Dendritic cell treated with granulocyte-macrophage colony-stimulating factor and Interleukin-4, amounts not matched to agents 40 ng/mL and 50 ng/mL, for 4 days (primary cell): ENCODE results near the gene WDFY3.
"Not testable (repeated sequence)": the region's sequence is repeated elsewhere in the genome, so short reads cannot be mapped to it uniquely, and the experiment has no call there.

Experiments
- H3K27ac Mint-ChIP-seq: one replicate; pipeline ENCODE4 v1.8.0; 2022; ENCODE audit warnings: mild to moderate bottlenecking, mixed read lengths
- H3K27me3 Mint-ChIP-seq: one replicate; pipeline ENCODE4 v1.8.0; 2022; ENCODE audit warnings: mild to moderate bottlenecking, mixed read lengths
- H3K36me3 Mint-ChIP-seq: one replicate; pipeline ENCODE4 v1.8.0; 2022; ENCODE audit warnings: low read depth, mixed read lengths
- H3K4me1 Mint-ChIP-seq: one replicate; pipeline ENCODE4 v1.8.0; 2022; ENCODE audit warnings: low read depth, mixed read lengths
- H3K4me3 Mint-ChIP-seq: one replicate; pipeline ENCODE4 v1.8.0; 2022; ENCODE audit warnings: mild to moderate bottlenecking, moderate library complexity, mixed read lengths
- H3K9me3 Mint-ChIP-seq: one replicate; pipeline ENCODE4 v1.8.0; 2022; ENCODE audit warnings: mixed read lengths
- intact Hi-C: fragments of 100-400 bp; cut with micrococcal nuclease; formaldehyde crosslinking; loops from one replicate; pipeline ENCODE4 v1.15.0; 2022

The WDFY3 gene

GRCh38 chr4:84847978-84848377, 118.5 kb downstream of the WDFY3 start:
- Mint-ChIP-seq H3K4me1 (no peaks in the 10 kb centered on the region), H3K27ac (no peak overlapping the region), H3K4me3 (no peak overlapping the region), H3K9me3 (no peaks in the 10 kb centered on the region), H3K27me3 (no peaks in the 10 kb centered on the region), H3K36me3 (peaks cover 69% of the 10 kb centered on the region)
- intact Hi-C loops, result no loop called here

DNA sequence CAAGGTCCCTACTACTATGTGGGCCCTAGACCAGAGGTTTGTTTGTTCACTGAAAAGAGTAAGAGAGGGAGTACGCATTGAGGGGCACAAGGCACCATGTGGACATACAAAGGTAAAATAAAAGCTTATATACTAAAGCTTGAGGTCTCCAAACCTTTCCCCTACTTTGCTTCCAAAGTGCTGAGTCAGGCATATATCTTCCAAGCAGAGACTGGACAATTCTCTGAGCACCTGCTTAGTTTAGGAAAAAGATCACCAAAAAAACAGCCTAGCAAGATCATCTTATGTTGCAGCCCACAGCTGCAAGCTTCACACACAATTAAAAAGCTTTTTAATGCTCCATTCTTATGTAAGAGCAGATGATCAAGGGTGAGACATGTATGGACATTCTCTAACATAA, 119.5 kb downstream of the WDFY3 start:
- Mint-ChIP-seq H3K27ac (no peak overlapping the region), H3K4me1 (no peaks in the 10 kb centered on the region), H3K9me3 (no peaks in the 10 kb centered on the region), H3K4me3 (no peak overlapping the region), H3K36me3 (peaks cover 62% of the 10 kb centered on the region), H3K27me3 (no peaks in the 10 kb centered on the region)
- intact Hi-C loops, result no loop called here

DNA sequence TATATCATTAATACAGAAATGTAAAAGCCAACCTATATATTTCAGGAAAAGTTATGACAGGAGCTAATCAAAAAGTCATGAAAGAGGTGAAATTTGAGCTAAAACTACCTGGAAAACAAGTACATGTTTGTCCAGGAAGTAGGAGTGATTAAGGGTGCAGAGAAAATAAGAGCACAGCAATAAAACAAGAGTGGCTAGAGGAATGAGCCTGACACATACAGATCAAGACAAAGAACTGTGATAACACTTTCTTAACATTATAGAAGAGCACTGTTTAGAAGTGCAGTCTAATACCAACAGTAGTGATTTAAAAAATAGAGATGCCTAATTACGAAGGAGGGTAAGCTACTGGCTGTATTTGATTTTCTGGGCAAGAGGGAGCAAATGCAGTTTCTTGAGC, 125.1 kb downstream of the WDFY3 start:
- Mint-ChIP-seq H3K4me3 (no peak overlapping the region), H3K4me1 (no peaks in the 10 kb centered on the region), H3K27me3 (no peaks in the 10 kb centered on the region), H3K36me3 (peaks cover 63% of the 10 kb centered on the region), H3K9me3 (no peaks in the 10 kb centered on the region), H3K27ac (no peak overlapping the region)
- intact Hi-C loops, result no loop called here

GRCh38 chr4:84837751-84838150, 128.7 kb downstream of the WDFY3 start:
- H3K9me3 Mint-ChIP-seq, result no peaks in the 10 kb centered on the region
- H3K27ac Mint-ChIP-seq, result no peak overlapping the region
- H3K4me3 Mint-ChIP-seq, result no peak overlapping the region
- H3K36me3 Mint-ChIP-seq, result peaks cover 71% of the 10 kb centered on the region
- H3K4me1 Mint-ChIP-seq, result peaks cover 5% of the 10 kb centered on the region
- no peaks in the 10 kb centered on the region for H3K27me3 Mint-ChIP-seq
- intact Hi-C loops, result loop anchor here (10.0 kb wide), 1 partner anchor 127 kb away; the partner anchor contains the start of gene WDFY3

- not testable (repeated sequence) for H3K27me3 Mint-ChIP-seq, H3K4me3 Mint-ChIP-seq, H3K4me1 Mint-ChIP-seq, H3K9me3 Mint-ChIP-seq, H3K27ac Mint-ChIP-seq
- H3K36me3 Mint-ChIP-seq, result peaks cover 36% of the 10 kb centered on the region
- intact Hi-C loops, result loop anchor here (10.0 kb wide), 1 partner anchor 135 kb away; the partner anchor contains the start of gene WDFY3
These were observed 136.9 kb downstream of the WDFY3 start for GRCh38 chr4:84829633-84830032.

- Mint-ChIP-seq H3K27ac (no peak overlapping the region), H3K36me3 (peaks cover 17% of the 10 kb centered on the region), H3K4me1 (no peaks in the 10 kb centered on the region), H3K27me3 (no peaks in the 10 kb centered on the region), H3K4me3 (no peak overlapping the region), H3K9me3 (no peaks in the 10 kb centered on the region)
- intact Hi-C loops, result no loop called here
These were observed 139.8 kb downstream of the WDFY3 start for GRCh38 chr4:84826681-84827080.

- Mint-ChIP-seq H3K36me3 (peaks cover 16% of the 10 kb centered on the region), H3K27ac (no peak overlapping the region), H3K4me1 (no peaks in the 10 kb centered on the region), H3K4me3 (no peak overlapping the region), H3K9me3 (no peaks in the 10 kb centered on the region), H3K27me3 (no peaks in the 10 kb centered on the region)
- intact Hi-C loops, result no loop called here
These were observed 140.7 kb downstream of the WDFY3 start for GRCh38 chr4:84825701-84826341.

DNA sequence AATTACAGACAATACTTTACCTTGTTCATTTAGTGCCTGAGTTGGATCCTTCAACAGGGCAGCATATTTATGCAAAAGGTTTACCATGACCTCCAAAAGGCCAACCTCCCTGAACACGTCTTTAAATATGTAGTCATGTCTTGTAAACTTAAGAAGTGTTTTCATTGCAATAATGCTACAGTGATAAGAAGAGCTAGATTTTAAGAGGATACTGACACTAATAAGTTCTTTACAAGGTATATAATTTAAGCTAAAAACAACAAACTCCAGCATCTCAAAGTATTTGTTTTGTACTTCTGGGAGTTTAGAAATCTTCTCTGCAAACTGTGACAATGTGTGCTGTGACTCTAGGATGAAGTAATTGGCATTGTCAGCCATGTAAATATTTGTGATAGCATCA, 145.4 kb downstream of the WDFY3 start:
- Mint-ChIP-seq H3K4me3 (no peak overlapping the region), H3K36me3 (peaks cover 31% of the 10 kb centered on the region), H3K9me3 (no peaks in the 10 kb centered on the region), H3K27me3 (no peaks in the 10 kb centered on the region), H3K27ac (no peak overlapping the region), H3K4me1 (no peaks in the 10 kb centered on the region)
- intact Hi-C loops, result no loop called here

DNA sequence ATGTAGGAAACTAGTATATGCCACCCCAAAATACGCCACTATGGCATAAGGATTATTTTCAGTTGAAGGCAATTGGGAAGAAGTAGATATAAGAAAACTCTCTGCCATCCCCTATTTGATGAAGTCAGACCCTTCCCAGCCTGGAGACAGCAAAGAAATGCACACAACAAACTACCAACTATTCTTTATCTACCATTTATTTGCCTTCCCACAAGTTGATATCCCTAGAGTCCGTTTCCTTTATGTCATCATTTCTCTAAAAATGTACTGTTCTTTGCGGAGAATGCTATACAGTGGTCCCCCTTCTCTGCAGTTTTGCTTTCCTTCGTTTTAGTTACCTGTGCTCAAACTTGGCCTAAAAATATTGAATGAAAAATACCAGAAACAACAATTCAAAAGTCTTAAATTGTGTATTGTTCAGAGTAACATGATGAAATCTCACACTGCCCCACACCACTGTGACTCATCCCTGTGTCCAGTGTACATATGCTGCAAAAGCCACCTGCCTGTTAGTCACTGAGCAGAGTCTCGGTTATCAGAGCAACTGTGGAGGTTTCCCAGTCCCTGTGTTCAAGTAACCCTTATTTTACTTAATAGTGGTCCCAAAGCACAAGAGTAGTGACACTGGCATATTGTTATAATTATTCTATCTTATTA, 152.3 kb downstream of the WDFY3 start:
- Mint-ChIP-seq H3K27ac (no peak overlapping the region), H3K27me3 (no peaks in the 10 kb centered on the region), H3K4me1 (no peaks in the 10 kb centered on the region), H3K4me3 (no peak overlapping the region), H3K36me3 (peaks cover 48% of the 10 kb centered on the region), H3K9me3 (no peaks in the 10 kb centered on the region)
- intact Hi-C loops, result no loop called here

DNA sequence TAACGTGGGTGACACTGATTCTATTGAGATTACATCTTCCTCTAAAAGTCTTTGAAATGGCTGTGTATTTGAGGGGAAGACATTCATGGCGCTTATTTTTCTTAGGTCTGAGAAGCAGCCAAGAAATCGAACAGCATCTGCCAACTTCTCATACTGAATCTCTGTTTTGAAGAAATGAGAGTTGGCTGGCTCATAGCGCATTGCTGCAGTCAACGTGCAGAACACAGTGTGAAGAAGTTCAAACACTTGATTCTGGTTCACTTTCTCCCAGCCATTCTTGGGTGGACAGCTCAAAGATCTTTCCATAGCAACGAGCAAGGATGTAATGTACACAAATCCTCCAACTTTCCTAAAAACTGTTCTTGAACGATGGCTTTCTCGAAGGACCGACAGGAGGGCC, 156.5 kb downstream of the WDFY3 start:
- intact Hi-C loops, result no loop called here

DNA sequence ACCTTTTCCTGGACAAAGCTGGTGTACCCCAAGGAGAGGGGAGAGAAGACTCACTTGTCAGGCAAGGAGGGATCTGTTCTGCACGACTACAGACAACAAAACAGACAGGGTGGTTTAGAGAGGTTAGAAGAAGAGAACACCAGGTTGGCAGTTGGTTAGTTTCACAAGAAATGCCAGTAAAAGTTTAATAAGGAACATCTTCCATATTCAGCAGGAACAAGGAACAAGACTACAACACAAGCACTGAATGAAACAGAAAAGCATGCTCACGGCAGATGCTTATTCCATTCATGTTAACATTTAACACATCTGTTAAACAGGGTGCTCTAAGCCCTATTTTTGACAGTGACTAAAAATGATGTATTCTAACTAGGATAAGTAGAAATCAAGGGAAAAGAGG, 158.2 kb downstream of the WDFY3 start:
- no peak overlapping the region for H3K4me3 Mint-ChIP-seq
- no peaks in the 10 kb centered on the region for H3K27me3 Mint-ChIP-seq
- H3K4me1 Mint-ChIP-seq, result no peaks in the 10 kb centered on the region
- peak overlapping the region; percentile 16 for H3K27ac Mint-ChIP-seq
- intact Hi-C loops, result no loop called here
- peaks cover 39% of the 10 kb centered on the region for H3K36me3 Mint-ChIP-seq
- no peaks in the 10 kb centered on the region for H3K9me3 Mint-ChIP-seq

More for the DNA sequence above, 156.5 kb downstream of the WDFY3 start:
- H3K4me3 Mint-ChIP-seq, result no peak overlapping the region
- no peaks in the 10 kb centered on the region for H3K9me3 Mint-ChIP-seq
- no peaks in the 10 kb centered on the region for H3K4me1 Mint-ChIP-seq
- H3K27ac Mint-ChIP-seq, result no peak overlapping the region
- H3K27me3 Mint-ChIP-seq, result no peaks in the 10 kb centered on the region
- peaks cover 44% of the 10 kb centered on the region for H3K36me3 Mint-ChIP-seq

GRCh38 chr4:84806541-84806940, 159.9 kb downstream of the WDFY3 start:
- peaks cover 57% of the 10 kb centered on the region for H3K36me3 Mint-ChIP-seq
- H3K4me1 Mint-ChIP-seq, H3K9me3 Mint-ChIP-seq, H3K4me3 Mint-ChIP-seq, H3K27ac Mint-ChIP-seq, H3K27me3 Mint-ChIP-seq, intact Hi-C loops: not testable (repeated sequence)

GRCh38 chr4:84804136-84804535, 162.4 kb downstream of the WDFY3 start:
- Mint-ChIP-seq H3K36me3 (peaks cover 67% of the 10 kb centered on the region), H3K27ac (no peak overlapping the region), H3K27me3 (no peaks in the 10 kb centered on the region), H3K9me3 (no peaks in the 10 kb centered on the region), H3K4me3 (no peak overlapping the region), H3K4me1 (no peaks in the 10 kb centered on the region)
- intact Hi-C loops, result no loop called here

- Mint-ChIP-seq H3K36me3 (peaks cover 67% of the 10 kb centered on the region), H3K4me3 (no peak overlapping the region)
- intact Hi-C loops, result no loop called here
These were observed 162.8 kb downstream of the WDFY3 start for GRCh38 chr4:84803720-84804119.

GRCh38 chr4:84803116-84803515, 163.4 kb downstream of the WDFY3 start:
- Mint-ChIP-seq H3K9me3 (no peaks in the 10 kb centered on the region), H3K36me3 (peaks cover 67% of the 10 kb centered on the region), H3K4me1 (no peaks in the 10 kb centered on the region), H3K4me3 (no peak overlapping the region), H3K27me3 (no peaks in the 10 kb centered on the region), H3K27ac (no peak overlapping the region)
- intact Hi-C loops, result no loop called here

More at GRCh38 chr4:84803720-84804119, 162.8 kb downstream of the WDFY3 start:
- no peaks in the 10 kb centered on the region for H3K27me3 Mint-ChIP-seq
- H3K9me3 Mint-ChIP-seq, result no peaks in the 10 kb centered on the region
- no peaks in the 10 kb centered on the region for H3K4me1 Mint-ChIP-seq
- H3K27ac Mint-ChIP-seq, result no peak overlapping the region
